Mesendoderm (in vitro differentiated cells): ENCODE data around the gene MED13.
"Not testable (repeated sequence)": the region's sequence is repeated elsewhere in the genome, so short reads cannot be mapped to it uniquely, and the experiment has no call there.

ENCODE experiments used
- DNase-seq: peaks from one replicate; pipeline ENCODE4 v3.0.0; 2013
- H2AK5ac ChIP-seq: 2 replicates; pipeline ENCODE4 v1.6.1; 2013; ENCODE audit warnings: low read length, inconsistent platforms
- H2BK120ac ChIP-seq: 2 replicates; pipeline ENCODE4 v1.6.1; 2013; ENCODE audit warnings: low read depth, mild to moderate bottlenecking, low read length, moderate library complexity, mixed read lengths
- H2BK15ac ChIP-seq: replicated peaks from 2 replicates; pipeline ENCODE4 v1.6.1; 2013; ENCODE audit warnings: low read depth, mild to moderate bottlenecking, moderate library complexity
- H2BK5ac ChIP-seq: 2 replicates; pipeline ENCODE4 v1.6.1; 2013; ENCODE audit warnings: low read length, inconsistent platforms
- H3K18ac ChIP-seq: 2 replicates; pipeline ENCODE4 v1.6.1; 2013; ENCODE audit warnings: mild to moderate bottlenecking, low read length, mixed read lengths
- H3K23ac ChIP-seq: one replicate; pipeline ENCODE4 v1.6.1; 2013; ENCODE audit warnings: low read length
- H3K27ac ChIP-seq: 2 replicates; pipeline ENCODE4 v1.5.1; 2013; ENCODE audit warnings: low read depth, mild to moderate bottlenecking, inconsistent platforms, low read length, moderate library complexity
- H3K27me3 ChIP-seq: 2 replicates; pipeline ENCODE4 v1.6.1; 2013; ENCODE audit warnings: low read length, control low read depth, mild to moderate bottlenecking, inconsistent platforms; ENCODE audit not compliant: insufficient read depth, poor library complexity
- H3K36me3 ChIP-seq: 2 replicates; pipeline ENCODE4 v1.6.1; 2013; ENCODE audit warnings: low read length, inconsistent platforms; ENCODE audit not compliant: control insufficient read depth, insufficient read depth
- H3K4ac ChIP-seq: one replicate; pipeline ENCODE4 v1.6.1; 2013; ENCODE audit warnings: low read depth, mild to moderate bottlenecking, low read length, moderate library complexity
- H3K4me1 ChIP-seq: 2 replicates; pipeline ENCODE4 v1.6.1; 2013; ENCODE audit warnings: low read depth, low read length, inconsistent platforms; ENCODE audit not compliant: control insufficient read depth
- H3K4me2 ChIP-seq: 2 replicates; pipeline ENCODE4 v1.6.1; 2013; ENCODE audit warnings: low read length
- H3K4me3 ChIP-seq: 2 replicates; pipeline ENCODE4 v1.5.1; 2013; ENCODE audit warnings: mild to moderate bottlenecking, low read length
- H3K56ac ChIP-seq: one replicate; pipeline ENCODE4 v1.6.1; 2013; ENCODE audit warnings: low read length
- H3K79me1 ChIP-seq: 2 replicates; pipeline ENCODE4 v1.6.1; 2013; ENCODE audit warnings: low read length, inconsistent platforms
- H3K79me2 ChIP-seq: 2 replicates; pipeline ENCODE4 v1.6.1; 2013; ENCODE audit warnings: mild to moderate bottlenecking, low read length; ENCODE audit not compliant: control insufficient read depth, insufficient read depth
- H3K9ac ChIP-seq: 2 replicates; pipeline ENCODE4 v1.6.1; 2013; ENCODE audit warnings: low read length, inconsistent platforms
- H4K5ac ChIP-seq: one replicate; pipeline ENCODE4 v1.6.1; 2013; ENCODE audit warnings: low read length
- H4K8ac ChIP-seq: one replicate; pipeline ENCODE4 v1.6.1; 2013; ENCODE audit warnings: low read depth, mild to moderate bottlenecking, control low read depth, low read length, moderate library complexity
- WGBS: extraction: QIAGEN DNeasy Blood & Tissue Kit; methylation state at CpG from one replicate; pipeline ENCODE4 v1.1.7; 2013; ENCODE audit warnings: low lambda C conversion rate, missing lambda C conversion rate; ENCODE audit not compliant: insufficient coverage; ENCODE audit errors: extremely low coverage; 5-methylcytosine and 5-hydroxymethylcytosine counted together

MED13 gene

GRCh38 chr17:61903251-61903650 lies 161.8 kb downstream of the MED13 start:
- no peak overlapping the region for H4K8ac ChIP-seq
- H2BK15ac ChIP-seq: no peak overlapping the region
- no peak overlapping the region for H2AK5ac ChIP-seq
- H4K5ac ChIP-seq: no peak overlapping the region
- H2BK5ac ChIP-seq: no peak overlapping the region
- no peaks in the 10 kb centered on the region for H3K27me3 ChIP-seq
- no peak for DNase-seq
- H3K4ac ChIP-seq: no peak overlapping the region
- H3K27ac ChIP-seq: no peak overlapping the region
- no peak overlapping the region for H3K4me2 ChIP-seq
- no peak overlapping the region for H3K9ac ChIP-seq
- no peak overlapping the region for H2BK120ac ChIP-seq
- no peaks in the 10 kb centered on the region for H3K79me2 ChIP-seq
- no peak overlapping the region for H3K56ac ChIP-seq
- no peaks in the 10 kb centered on the region for H3K79me1 ChIP-seq
- peaks cover 1% of the 10 kb centered on the region for H3K36me3 ChIP-seq
- H3K4me1 ChIP-seq: no peaks in the 10 kb centered on the region
- H3K18ac ChIP-seq: no peak overlapping the region
- no CpG with 5 or more reads among the region's 3 CpGs for WGBS
- no peak overlapping the region for H3K4me3 ChIP-seq
- no peak overlapping the region for H3K23ac ChIP-seq

DNA sequence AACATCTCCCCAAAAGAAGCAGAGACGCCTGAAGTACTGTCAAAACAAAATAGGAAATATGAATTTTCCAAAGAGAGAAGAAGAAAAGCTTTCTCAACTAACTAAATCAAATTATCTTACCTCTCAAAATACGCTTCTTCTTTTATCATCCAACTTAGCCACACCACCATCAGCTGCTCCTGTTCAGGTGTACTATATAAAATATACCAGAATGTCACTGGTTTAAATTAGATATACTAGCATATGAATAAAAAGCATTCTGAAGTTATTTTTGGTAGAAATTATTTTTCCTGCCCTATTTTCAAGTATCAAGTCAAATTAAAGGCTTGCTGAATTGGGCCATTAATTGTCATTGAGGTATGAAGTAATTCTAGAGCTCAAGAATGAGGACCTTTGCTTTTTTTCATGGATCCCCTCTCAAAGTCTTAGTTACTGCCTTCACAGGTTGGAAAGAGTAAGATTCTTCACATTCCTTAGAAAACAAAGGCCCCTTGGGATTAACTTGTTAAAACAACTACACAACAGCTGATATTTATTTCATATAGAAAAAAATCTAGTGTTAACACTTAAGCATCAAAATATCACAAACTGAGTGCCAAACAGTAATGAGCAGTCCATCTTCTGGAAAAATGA lies 167.4 kb downstream of the MED13 start:
- Histone ChIP-seq H3K9ac (no peak overlapping the region), H2BK15ac (no peak overlapping the region), H3K36me3 (no peaks in the 10 kb centered on the region), H3K18ac (no peak overlapping the region), H3K4me1 (no peaks in the 10 kb centered on the region), H3K79me1 (no peaks in the 10 kb centered on the region), H3K56ac (no peak overlapping the region), H3K23ac (no peak overlapping the region), H2BK120ac (no peak overlapping the region), H4K5ac (no peak overlapping the region), H3K4me2 (no peak overlapping the region), H3K27ac (no peak overlapping the region), H3K4ac (no peak overlapping the region), H3K4me3 (no peak overlapping the region), H2AK5ac (no peak overlapping the region), H4K8ac (no peak overlapping the region), H2BK5ac (no peak overlapping the region), H3K79me2 (no peaks in the 10 kb centered on the region), H3K27me3 (no peaks in the 10 kb centered on the region)
- no CpG with 5 or more reads among the region's 2 CpGs for WGBS
- DNase-seq: peak; percentile 59

DNA sequence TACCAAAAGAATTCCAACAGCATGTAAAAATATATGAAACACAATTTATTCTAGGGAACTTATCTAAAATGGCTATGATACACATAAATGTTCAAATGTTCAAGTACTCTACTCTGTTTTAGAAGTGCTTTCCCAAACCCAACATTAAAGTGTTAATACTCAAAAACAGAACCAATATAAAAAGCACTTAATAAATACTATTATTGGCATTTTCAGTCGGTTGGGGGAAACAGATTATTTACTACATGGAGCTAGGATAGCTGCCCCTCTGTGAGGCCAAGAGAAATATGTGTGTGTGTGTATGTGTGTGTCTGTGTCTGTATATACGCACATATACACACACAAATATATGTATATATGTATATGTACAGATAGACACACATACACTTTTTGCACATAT lies 169.7 kb downstream of the MED13 start:
- Histone ChIP-seq H3K79me2 (no peaks in the 10 kb centered on the region), H3K4me3 (no peak overlapping the region), H3K23ac (no peak overlapping the region), H3K27me3 (no peaks in the 10 kb centered on the region), H3K18ac (no peak overlapping the region), H2BK120ac (no peak overlapping the region), H4K8ac (no peak overlapping the region), H2BK5ac (no peak overlapping the region), H3K56ac (no peak overlapping the region), H3K27ac (no peak overlapping the region), H3K9ac (no peak overlapping the region), H2BK15ac (no peak overlapping the region), H3K36me3 (no peaks in the 10 kb centered on the region), H3K4me1 (no peaks in the 10 kb centered on the region), H3K4me2 (no peak overlapping the region), H2AK5ac (no peak overlapping the region), H3K79me1 (no peaks in the 10 kb centered on the region), H4K5ac (no peak overlapping the region), H3K4ac (no peak overlapping the region)
- WGBS: no CpG with 5 or more reads among the region's 2 CpGs
- DNase-seq: no peak

DNA sequence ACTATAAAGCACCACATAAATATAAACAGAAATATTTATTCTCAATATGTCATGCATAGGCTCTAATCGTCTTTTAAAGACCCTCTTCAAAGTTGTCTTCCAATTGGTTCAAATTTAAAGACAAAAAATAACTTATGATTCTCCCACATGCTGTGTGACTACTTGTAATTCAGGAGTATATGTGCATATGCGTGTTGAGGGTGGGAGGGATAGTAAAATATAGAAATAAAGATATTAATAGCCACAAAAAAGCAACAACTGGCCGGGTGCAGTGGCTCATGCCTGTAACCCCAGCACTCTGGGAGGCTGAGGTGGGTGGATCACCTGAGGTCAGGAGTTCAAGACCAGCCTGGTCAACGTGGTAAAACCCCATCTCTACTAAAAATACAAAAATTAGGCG lies 170.8 kb downstream of the MED13 start:
- H3K56ac ChIP-seq, H3K4me1 ChIP-seq, H2BK15ac ChIP-seq, H4K8ac ChIP-seq, H3K4ac ChIP-seq, DNase-seq, H3K36me3 ChIP-seq, H3K79me2 ChIP-seq, H3K4me3 ChIP-seq, H4K5ac ChIP-seq, H3K79me1 ChIP-seq, H2AK5ac ChIP-seq, H3K9ac ChIP-seq, H3K27me3 ChIP-seq, H3K18ac ChIP-seq, H3K4me2 ChIP-seq, H2BK120ac ChIP-seq, H2BK5ac ChIP-seq, H3K23ac ChIP-seq, H3K27ac ChIP-seq: not testable (repeated sequence)
- WGBS: no CpG with 5 or more reads among the region's 5 CpGs
